PC-9 (cell line): ENCODE results near the gene IGSF21.

Experiments used
- CTCF ChIP-seq: fragments of 200-600 bp; sonication (generic); conservative IDR thresholded peaks from 2 replicates; pipeline ENCODE4 v1.6.1; 2017; ENCODE audit warnings: mixed run types, antibody characterized with exemption, mild to moderate bottlenecking, moderate library complexity
- EZH2 ChIP-seq: fragments of 200-600 bp; sonication (generic); IDR thresholded peaks from 2 replicates; pipeline ENCODE4 v1.8.0; 2017; ENCODE audit warnings: antibody characterized with exemption, low read depth

DNA sequence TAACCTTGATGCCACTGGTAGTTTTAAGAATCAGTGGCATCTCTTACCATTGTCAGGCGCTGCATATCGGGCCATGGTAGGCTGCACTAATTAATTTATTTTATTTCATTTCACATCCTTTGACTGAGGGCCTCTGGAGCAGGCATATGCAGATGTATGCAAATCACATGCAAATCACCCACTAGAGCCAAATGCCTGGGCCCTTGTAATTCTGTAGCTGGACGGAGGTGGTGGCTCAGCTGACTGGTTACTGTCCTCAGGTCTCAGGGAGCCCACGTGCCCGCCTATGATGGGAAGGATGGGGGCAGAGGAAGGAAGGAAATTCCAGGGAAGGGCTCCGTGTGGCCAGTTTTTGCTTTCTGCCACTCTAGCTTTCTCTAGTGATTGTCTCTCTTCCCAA is 122.7 kb downstream of the IGSF21 start:
- TF ChIP-seq CTCF (no peak), EZH2 (no peak)
